ENCODE measurements around the gene IRX4.

DNA sequence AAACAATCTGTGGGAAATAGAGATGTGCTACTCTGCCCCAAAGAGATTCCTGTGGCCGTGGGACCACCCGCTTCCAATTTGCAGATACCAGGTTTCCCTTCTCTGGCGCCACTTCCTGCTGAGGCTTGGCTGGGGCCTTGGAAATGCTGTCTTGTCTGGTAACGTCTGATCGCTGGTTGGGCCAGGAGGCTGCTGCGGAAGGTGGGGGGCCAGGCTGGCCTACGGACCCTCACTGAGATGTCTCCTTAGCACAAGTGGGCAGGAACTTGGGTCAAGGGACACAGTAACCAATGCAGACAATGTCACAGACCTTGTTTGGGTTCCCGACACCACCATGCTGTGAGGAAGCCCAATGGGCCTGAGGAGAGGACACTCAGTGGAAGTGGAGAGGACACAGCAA, 31.7 kb upstream of the IRX4 start:
- TF ChIP-seq EZH2 (IDR thresholded peaks at IDR 0.05; ENCODE audit: insufficient read depth, poor library complexity, severe bottlenecking) (no peak), EZH2phosphoT487 (IDR thresholded peaks at IDR 0.05; ENCODE audit: insufficient read depth, low read depth) (no peak)

All from GM23248 (cell line).